Measurements from ENCODE around the gene STK11IP. TPM values are rescaled to one million over a fixed set of nuclear protein-coding genes. Genes with fewer than 3 reads are reported as not detected.
A peak's percentile ranks its signal among the peaks of the same experiment; 100 is the strongest.

STK11IP gene
- total and polyA plus RNA-seq, 2 of the 13 experiments (the other 11 are each of a cell fraction or from before 2014, with no cell fraction given), result 12.8 to 24.0 TPM

GRCh38 chr2:219552382-219553167 is 45.1 kb upstream of the STK11IP start (continued):
- TF ChIP-seq SMAD3 (CRISPR knock-in tag; IDR thresholded peaks at IDR 0.05) (peak; percentile 29; the same call in 1 of the 2 replicates), PREB (CRISPR knock-in tag; IDR thresholded peaks at IDR 0.05) (no peak), ZSCAN12 (CRISPR knock-in tag; IDR thresholded peaks at IDR 0.05) (peak; percentile 74; the same call in 1 of the 2 replicates), SNRNP70 (IDR thresholded peaks at IDR 0.05; ENCODE audit: low read depth, low read length) (no peak), GABPB1 (CRISPR knock-in tag; IDR thresholded peaks at IDR 0.05) (peak; percentile 80), ZNF577 (CRISPR knock-in tag; IDR thresholded peaks at IDR 0.05; ENCODE audit: borderline replicate concordance, low read depth) (no peak), KDM5A (IDR thresholded peaks at IDR 0.05; ENCODE audit: borderline replicate concordance, low read length) (peak; percentile 23; the same call in 1 of the 2 replicates), MIXL1 (CRISPR knock-in tag; IDR thresholded peaks at IDR 0.05) (no peak), ZNF235 (CRISPR knock-in tag; IDR thresholded peaks at IDR 0.05; ENCODE audit: borderline replicate concordance) (no peak; the same call in 1 of the 2 replicates), ZNF678 (CRISPR knock-in tag; IDR thresholded peaks at IDR 0.05) (peak; percentile 97), SMYD3 (CRISPR knock-in tag; IDR thresholded peaks at IDR 0.05) (no peak), NR2F1 (CRISPR knock-in tag; IDR thresholded peaks at IDR 0.05) (0 out of 4 replicates have a peak, but pooled peaks of 1 of the 2 experiments have one; percentile 6), ZNF891 (CRISPR knock-in tag; IDR thresholded peaks at IDR 0.05) (peak; percentile 76), KLF6 (CRISPR knock-in tag; IDR thresholded peaks at IDR 0.05) (peak; percentile 3; the same call in 1 of the 2 replicates), ZNF709 (CRISPR knock-in tag; IDR thresholded peaks at IDR 0.05) (peak; percentile 88), NFIB (CRISPR knock-in tag; IDR thresholded peaks at IDR 0.05; ENCODE audit: borderline replicate concordance) (no peak), ZBTB44 (CRISPR knock-in tag; IDR thresholded peaks at IDR 0.05) (0 out of 2 replicates have a peak, but pooled peaks have one; percentile 37), ZBTB25 (CRISPR knock-in tag; IDR thresholded peaks at IDR 0.05) (no peak), TCF7 (IDR thresholded peaks at IDR 0.05; ENCODE audit: low read depth) (no peak), ZNF367 (CRISPR knock-in tag; IDR thresholded peaks at IDR 0.05; ENCODE audit: borderline replicate concordance) (peak; percentile 84; the same call in 1 of the 2 replicates), YEATS4 (CRISPR knock-in tag; IDR thresholded peaks at IDR 0.05; ENCODE audit: borderline replicate concordance) (peak; percentile 67; the same call in 1 of the 2 replicates), RBFOX2 (IDR thresholded peaks at IDR 0.05; ENCODE audit: low read depth, low read length) (peak; percentile 80)
- TF ChIP-seq, protein P1, sequence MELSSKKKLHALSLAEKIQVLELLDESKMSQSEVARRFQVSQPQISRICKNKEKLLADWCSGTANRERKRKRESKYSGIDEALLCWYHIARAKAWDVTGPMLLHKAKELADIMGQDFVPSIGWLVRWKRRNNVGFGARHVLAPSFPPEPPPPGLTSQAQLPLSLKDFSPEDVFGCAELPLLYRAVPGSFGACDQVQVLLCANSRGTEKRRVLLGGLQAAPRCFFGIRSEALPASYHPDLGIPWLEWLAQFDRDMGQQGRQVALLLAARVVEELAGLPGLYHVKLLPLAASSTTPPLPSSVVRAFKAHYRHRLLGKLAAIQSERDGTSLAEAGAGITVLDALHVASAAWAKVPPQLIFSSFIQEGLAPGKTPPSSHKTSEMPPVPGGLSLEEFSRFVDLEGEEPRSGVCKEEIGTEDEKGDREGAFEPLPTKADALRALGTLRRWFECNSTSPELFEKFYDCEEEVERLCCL (CRISPR knock-in tag; IDR thresholded peaks at IDR 0.05; ENCODE audit: borderline replicate concordance), result 0 out of 2 replicates have a peak, but pooled peaks have one; percentile 17

Data from HepG2 (cell line).